ENCODE data around the gene CILP2. TPM values are rescaled to one million over a fixed set of nuclear protein-coding genes. Genes with fewer than 3 reads are reported as not detected.

CILP2 gene
- total RNA-seq, 1 experiment from 2014 or later, result 0.40 TPM

GRCh38 chr19:19528721-19529490 lies 9.2 kb upstream of the CILP2 start, which contains the start of gene YJEFN3:
YJEFN3 (plus strand) TSS chr19:19528911; CDS start chr19:19528933, 22 bp downstream.
- DNase-seq (ENCODE audit: low read depth), result peak; percentile 77

- no peak for DNase-seq (ENCODE audit: low read depth)
Observed at GRCh38 chr19:19529783-19530422, 8.2 kb upstream of the CILP2 start.

GRCh38 chr19:19530423-19530804 lies 7.7 kb upstream of the CILP2 start:
- no peak for DNase-seq (ENCODE audit: low read depth)

- DNase-seq (ENCODE audit: low read depth), result no peak
Observed at GRCh38 chr19:19530889-19531288, 7.2 kb upstream of the CILP2 start.

GRCh38 chr19:19531951-19532805 lies 5.9 kb upstream of the CILP2 start:
- peak; percentile 79 for DNase-seq (ENCODE audit: low read depth)

GRCh38 chr19:19532806-19533701 lies 5.0 kb upstream of the CILP2 start:
- DNase-seq (ENCODE audit: low read depth), result no peak

GRCh38 chr19:19533841-19534240 lies 4.2 kb upstream of the CILP2 start:
- DNase-seq (ENCODE audit: low read depth), result no peak

- DNase-seq (ENCODE audit: low read depth), result no peak
Observed at GRCh38 chr19:19534556-19535265, 3.4 kb upstream of the CILP2 start.

- DNase-seq (ENCODE audit: low read depth), result no peak
Observed at GRCh38 chr19:19535311-19536191, 2.5 kb upstream of the CILP2 start.

- DNase-seq (ENCODE audit: low read depth), result peak; percentile 42
Observed at GRCh38 chr19:19537075-19538048, 703 bp upstream of the CILP2 start.

GRCh38 chr19:19538785-19539166 lies 711 bp downstream of the CILP2 start:
- DNase-seq (ENCODE audit: low read depth), result no peak

GRCh38 chr19:19539698-19540063 lies 1.6 kb downstream of the CILP2 start:
- DNase-seq (ENCODE audit: low read depth), result no peak

- peak; percentile 79 for DNase-seq (ENCODE audit: low read depth)
Observed at GRCh38 chr19:19540064-19540714, 2.1 kb downstream of the CILP2 start.

GRCh38 chr19:19540715-19541515 lies 2.9 kb downstream of the CILP2 start:
- peak; percentile 74 for DNase-seq (ENCODE audit: low read depth)

GRCh38 chr19:19541616-19542015 lies 3.6 kb downstream of the CILP2 start:
- DNase-seq (ENCODE audit: low read depth), result no peak

- DNase-seq (ENCODE audit: low read depth), result no peak
Observed at GRCh38 chr19:19542507-19542906, 4.4 kb downstream of the CILP2 start.

- no peak for DNase-seq (ENCODE audit: low read depth)
Observed at GRCh38 chr19:19543101-19543500, 5.0 kb downstream of the CILP2 start.
